Caco-2 (cell line): Measurements from ENCODE around the gene NEK7. TPM values are rescaled to one million over a fixed set of nuclear protein-coding genes. Genes with fewer than 3 reads are reported as not detected.

ENCODE experiments used
- BruUV-seq: library from RNA; stranded (reverse); fragments of 400-500 nt; replicated peaks from 2 replicates; lab custom pipeline; 2021; lab: Mats Ljungman, UMichigan
- CTCF ChIA-PET: fragments of 300-600 bp; sonication (Branson Sonifier 250); formaldehyde crosslinking; loops from one replicate; lab custom pipeline; 2022; ENCODE audit warnings: antibody characterized with exemption; lab: Charles Lee
- POLR2A ChIA-PET: fragments of 300-600 bp; sonication (Branson Sonifier 250); formaldehyde crosslinking; loops from one replicate; lab custom pipeline; 2022; ENCODE audit warnings: antibody characterized with exemption; lab: Charles Lee
- DNase-seq, 2 experiments: peaks; one replicate each; pipeline versions ENCODE4 v3.0.0 to v3.0.0-alpha.2; 2020 to 2022
- H3K27me3 ChIP-seq: replicated peaks from 2 replicates; pipeline ENCODE4 v1.6.0; 2011; ENCODE audit warnings: low read length; ENCODE audit not compliant: control insufficient read depth, insufficient read depth
- H3K36me3 ChIP-seq: 2 replicates; pipeline ENCODE4 v1.5.1; 2011; ENCODE audit warnings: low read length; ENCODE audit not compliant: control insufficient read depth, insufficient read depth
- H3K4me1 ChIP-seq: fragments of 250-450 bp; sonication (Bioruptor Pico); 2 replicates; pipeline ENCODE4 v1.5.1; 2020; ENCODE audit warnings: mild to moderate bottlenecking
- H3K4me3 ChIP-seq: 2 replicates; pipeline ENCODE4 v1.5.1; 2011; ENCODE audit warnings: low read depth, mild to moderate bottlenecking, control low read depth, low read length
- H3K9me3 ChIP-seq: fragments of 250-450 bp; sonication (Bioruptor Pico); 2 replicates; pipeline ENCODE4 v1.5.1; 2020; ENCODE audit warnings: mild to moderate bottlenecking, moderate library complexity
- H3K27ac Mint-ChIP-seq: one replicate; pipeline ENCODE4 v1.8.0; 2022; ENCODE audit warnings: mixed read lengths; ENCODE audit not compliant: unreplicated experiment
- H3K27me3 Mint-ChIP-seq: one replicate; pipeline ENCODE4 v1.8.0; 2022; ENCODE audit warnings: mixed read lengths; ENCODE audit not compliant: insufficient read depth, unreplicated experiment
- H3K36me3 Mint-ChIP-seq: one replicate; pipeline ENCODE4 v1.8.0; 2022; ENCODE audit warnings: mild to moderate bottlenecking, mixed read lengths; ENCODE audit not compliant: insufficient read depth, unreplicated experiment
- H3K4me1 Mint-ChIP-seq: one replicate; pipeline ENCODE4 v1.8.0; 2022; ENCODE audit warnings: low read depth, mixed read lengths; ENCODE audit not compliant: unreplicated experiment
- H3K4me3 Mint-ChIP-seq: one replicate; pipeline ENCODE4 v1.8.0; 2022; ENCODE audit warnings: mild to moderate bottlenecking, moderate library complexity, mixed read lengths; ENCODE audit not compliant: unreplicated experiment
- H3K9me3 Mint-ChIP-seq: one replicate; pipeline ENCODE4 v1.8.0; 2022; ENCODE audit warnings: mixed read lengths; ENCODE audit not compliant: unreplicated experiment
- CTCF ChIP-seq, 2 experiments: fragments of 200-600 bp in 1 of 2; IDR thresholded peaks; 1 replicate in 1 of 2; 2 replicates in 1 of 2; pipeline versions ENCODE4 v1.5.1 to v1.8.0; 2011 to 2022; ENCODE audit warnings: antibody characterized with exemption in 1 of 2, control low read depth in 1 of 2, inconsistent platforms in 1 of 2, low read depth in 1 of 2, low read length in 1 of 2, mild to moderate bottlenecking in 1 of 2, moderate library complexity in 1 of 2; ENCODE audit not compliant: insufficient read depth in 1 of 2, severe bottlenecking in 1 of 2, unreplicated experiment in 1 of 2
- intact Hi-C: fragments of 100-400 bp; cut with micrococcal nuclease; formaldehyde crosslinking; loops from one replicate; pipeline ENCODE4 v1.10.0; 2022; ENCODE audit not compliant: unreplicated experiment
- total RNA-seq: library from RNA; stranded (reverse); gene quantifications from 2 replicates; pipeline ENCODE4 v1.2.3, GENCODE V29; 2022

The NEK7 gene
- total RNA-seq, 1 experiment from 2014 or later = 56.1 TPM

- Histone ChIP-seq H3K27me3 (no peaks in the 10 kb centered on the region), H3K36me3 (no peaks in the 10 kb centered on the region), H3K9me3 (no peaks in the 10 kb centered on the region; the same call in 1 of the 2 replicates), H3K4me3 (no peak overlapping the region), H3K4me1 (no peaks in the 10 kb centered on the region)
- Mint-ChIP-seq H3K36me3 (no peaks in the 10 kb centered on the region), H3K9me3 (no peaks in the 10 kb centered on the region), H3K27ac (no peak overlapping the region), H3K27me3 (no peaks in the 10 kb centered on the region), H3K4me1 (no peaks in the 10 kb centered on the region), H3K4me3 (no peak overlapping the region)
- ChIA-PET POLR2A (no interaction called here), CTCF (no interaction called here)
- TF ChIP-seq CTCF (IDR thresholded peaks at IDR 0.05; ENCODE audit: insufficient read depth in 1 of 2, low read depth in 1 of 2, low read length in 1 of 2, severe bottlenecking in 1 of 2, unreplicated experiment in 1 of 2) = no peak
- no peak for DNase-seq
- no TSS peak for BruUV-seq
- intact Hi-C loops = no loop called here
Measured at GRCh38 chr1:198206292-198206691, 49.5 kb downstream of the NEK7 start.

DNA sequence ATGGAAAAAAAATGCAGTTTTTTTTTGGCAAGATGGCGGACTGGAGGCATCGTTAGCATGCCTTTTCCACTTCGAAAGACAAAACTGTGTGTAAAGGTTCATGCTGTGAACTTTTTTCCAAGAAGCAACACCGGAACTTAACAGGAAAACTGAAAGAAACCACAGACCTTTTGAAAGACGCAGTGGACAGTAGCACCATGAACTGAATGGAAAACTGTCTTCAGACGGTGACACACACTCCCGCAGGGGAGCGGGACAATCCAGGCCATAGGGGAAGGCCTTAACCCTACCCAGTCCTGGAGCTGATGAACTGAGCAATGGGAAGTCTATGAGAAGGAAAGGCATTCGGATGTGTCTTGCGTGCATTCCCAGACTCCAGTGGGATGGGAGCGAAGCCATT is 54.9 kb downstream of the NEK7 start:
- no peak for TF ChIP-seq CTCF (IDR thresholded peaks at IDR 0.05; ENCODE audit: insufficient read depth in 1 of 2, low read depth in 1 of 2, low read length in 1 of 2, severe bottlenecking in 1 of 2, unreplicated experiment in 1 of 2)
- no peaks in the 10 kb centered on the region for H3K27me3 ChIP-seq
- Mint-ChIP-seq H3K9me3 (peaks cover 10% of the 10 kb centered on the region), H3K27ac (no peak overlapping the region), H3K4me1 (no peaks in the 10 kb centered on the region), H3K27me3 (no peaks in the 10 kb centered on the region), H3K4me3 (no peak overlapping the region), H3K36me3 (peaks cover 27% of the 10 kb centered on the region)
- ChIA-PET POLR2A (no interaction called here), CTCF (no interaction called here)
- intact Hi-C loops = no loop called here
- H3K9me3 ChIP-seq = peaks cover 3% of the 10 kb centered on the region
- no TSS peak for BruUV-seq
- no peak overlapping the region for H3K4me3 ChIP-seq
- H3K4me1 ChIP-seq = no peaks in the 10 kb centered on the region
- peaks cover 3% of the 10 kb centered on the region for H3K36me3 ChIP-seq
- no peak for DNase-seq

- POLR2A ChIA-PET = no interaction called here
- intact Hi-C loops = no loop called here
- H3K36me3 Mint-ChIP-seq = peaks cover 27% of the 10 kb centered on the region
Measured at GRCh38 chr1:198212126-198212525, 55.3 kb downstream of the NEK7 start.

More at GRCh38 chr1:198212126-198212525, 55.3 kb downstream of the NEK7 start:
- H3K4me1 ChIP-seq = no peaks in the 10 kb centered on the region
- Mint-ChIP-seq H3K4me3 (no peak overlapping the region), H3K27me3 (no peaks in the 10 kb centered on the region), H3K9me3 (peaks cover 10% of the 10 kb centered on the region), H3K4me1 (no peaks in the 10 kb centered on the region), H3K27ac (no peak overlapping the region)
- H3K4me3 ChIP-seq = no peak overlapping the region
- TF ChIP-seq CTCF (IDR thresholded peaks at IDR 0.05; ENCODE audit: insufficient read depth in 1 of 2, low read depth in 1 of 2, low read length in 1 of 2, severe bottlenecking in 1 of 2, unreplicated experiment in 1 of 2) = no peak
- CTCF ChIA-PET = no interaction called here
- peak in 1 of 2 experiments; percentile 38 for DNase-seq
- H3K27me3 ChIP-seq = no peaks in the 10 kb centered on the region
- peaks cover 3% of the 10 kb centered on the region for H3K36me3 ChIP-seq
- no TSS peak for BruUV-seq
- peaks cover 3% of the 10 kb centered on the region for H3K9me3 ChIP-seq
